ENCODE results near the gene ATP6V1G3.
"Not testable (repeated sequence)": the region's sequence is repeated elsewhere in the genome, so short reads cannot be mapped to it uniquely, and the experiment has no call there.

Gene ATP6V1G3

DNA sequence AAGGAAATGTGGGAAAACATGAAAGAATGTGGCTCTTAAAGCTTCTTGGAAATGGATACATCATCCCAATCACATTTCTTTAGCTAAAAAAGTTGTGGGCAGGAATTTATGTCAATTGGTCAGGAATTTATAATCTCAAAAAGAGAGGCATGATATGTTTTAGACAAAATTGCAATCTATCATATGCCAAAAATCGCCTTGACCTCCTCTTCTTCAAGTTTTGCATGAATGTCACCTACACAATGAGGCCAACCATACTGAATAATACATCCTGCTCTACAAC is 42.4 kb downstream of the ATP6V1G3 start:
- in situ Hi-C loops (cut with MboI; ENCODE audit: low sequenced_read_pairs) = no loop called here

DNA sequence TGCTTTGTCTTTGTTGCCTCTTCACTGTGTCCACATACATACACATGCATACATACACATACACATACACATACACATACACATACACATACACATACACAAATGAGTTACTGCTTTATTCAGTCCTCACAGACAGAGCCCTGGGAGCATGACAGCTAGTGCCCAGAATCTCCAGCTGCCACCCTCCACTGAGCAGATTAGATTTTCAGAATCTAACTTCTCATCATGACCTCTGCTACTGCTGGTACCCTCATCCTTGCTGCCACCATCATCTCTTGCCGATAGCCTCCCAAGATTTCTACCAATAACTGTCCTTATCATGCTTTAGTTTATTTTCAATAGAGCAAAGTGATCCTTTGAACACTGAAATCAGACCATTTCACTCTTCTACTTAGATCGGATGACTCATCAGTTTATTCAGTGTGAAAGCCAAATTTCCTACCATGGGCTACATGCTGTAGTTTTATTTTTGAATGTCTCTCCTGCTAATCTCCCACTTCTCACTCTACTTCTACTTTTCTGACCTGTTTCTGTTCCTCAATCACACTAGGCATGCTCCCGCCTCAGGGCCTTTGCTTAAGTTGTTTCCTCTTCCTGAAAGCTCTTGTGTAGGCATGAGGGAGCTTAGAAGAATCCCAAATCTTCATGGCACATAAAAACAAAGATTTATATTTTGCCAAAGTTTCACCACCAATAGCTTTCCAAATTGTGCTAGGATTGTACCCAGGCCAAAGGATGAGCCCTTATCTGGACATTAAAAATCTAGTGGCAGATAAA is 43.0 kb downstream of the ATP6V1G3 start:
- in situ Hi-C loops (cut with MboI; ENCODE audit: low sequenced_read_pairs) = no loop called here

DNA sequence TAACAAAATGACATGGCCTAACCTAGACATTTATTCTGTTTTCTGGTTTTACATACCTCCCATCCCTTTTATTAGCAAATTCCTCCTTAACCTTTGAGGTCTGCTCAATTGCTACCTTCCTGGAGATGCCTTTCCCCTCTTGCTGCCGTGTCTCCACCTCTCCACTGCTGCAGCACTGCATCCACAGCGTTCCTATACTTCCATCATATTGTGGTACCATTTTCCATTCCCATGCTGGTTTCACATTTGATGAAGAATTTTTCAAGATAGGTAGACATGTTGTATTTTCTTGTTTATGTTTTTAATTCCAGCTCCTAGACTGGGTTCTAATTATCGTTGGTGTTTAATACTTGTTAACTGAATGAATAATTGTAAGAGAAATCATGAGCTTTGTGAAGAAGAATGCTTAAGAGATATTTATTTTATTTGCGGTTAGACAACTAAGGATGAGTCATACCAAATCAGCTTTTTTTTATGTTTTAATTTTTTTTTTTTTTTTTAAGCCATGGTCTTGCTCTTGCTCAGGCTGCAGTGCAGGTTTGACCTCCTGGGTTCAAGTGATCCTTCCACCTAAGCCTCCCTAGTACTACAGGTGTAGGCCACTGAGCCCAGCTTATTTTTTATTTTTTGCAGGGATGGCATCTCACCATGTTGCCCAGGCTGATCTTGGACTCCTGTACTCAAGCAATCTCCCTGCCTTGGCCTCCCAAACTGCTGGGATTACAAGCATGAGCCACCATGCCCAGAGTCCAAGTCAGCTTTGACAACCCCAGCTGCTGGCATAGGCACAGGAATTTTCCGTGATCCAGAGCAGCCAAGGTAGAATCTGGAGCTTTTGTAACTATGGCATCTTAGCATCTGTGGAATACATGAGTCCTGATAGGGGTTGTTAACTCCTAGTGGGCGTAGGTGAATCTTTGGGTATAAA is 44.0 kb downstream of the ATP6V1G3 start:
- in situ Hi-C loops (cut with MboI; ENCODE audit: low sequenced_read_pairs) = no loop called here

DNA sequence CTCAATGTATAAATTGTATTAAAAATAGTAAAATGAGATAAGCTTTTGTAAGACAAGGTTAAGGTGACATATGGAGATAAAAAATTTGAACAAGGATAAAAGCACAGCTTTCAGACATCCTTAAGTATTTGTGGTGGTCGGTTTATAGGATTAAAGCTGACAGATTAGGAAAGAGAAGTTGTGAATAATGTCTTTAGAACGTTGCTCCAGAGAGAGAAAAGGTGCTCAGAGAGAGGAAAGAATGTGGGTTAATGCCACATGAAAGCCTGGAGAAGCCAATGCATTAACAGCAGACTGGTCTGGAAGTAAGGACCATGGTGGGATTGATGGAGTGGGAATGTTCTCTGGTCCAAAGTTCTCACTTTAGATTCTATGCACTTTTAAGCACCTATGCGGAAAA is 44.8 kb downstream of the ATP6V1G3 start:
- in situ Hi-C loops (cut with MboI; ENCODE audit: low sequenced_read_pairs) = no loop called here

DNA sequence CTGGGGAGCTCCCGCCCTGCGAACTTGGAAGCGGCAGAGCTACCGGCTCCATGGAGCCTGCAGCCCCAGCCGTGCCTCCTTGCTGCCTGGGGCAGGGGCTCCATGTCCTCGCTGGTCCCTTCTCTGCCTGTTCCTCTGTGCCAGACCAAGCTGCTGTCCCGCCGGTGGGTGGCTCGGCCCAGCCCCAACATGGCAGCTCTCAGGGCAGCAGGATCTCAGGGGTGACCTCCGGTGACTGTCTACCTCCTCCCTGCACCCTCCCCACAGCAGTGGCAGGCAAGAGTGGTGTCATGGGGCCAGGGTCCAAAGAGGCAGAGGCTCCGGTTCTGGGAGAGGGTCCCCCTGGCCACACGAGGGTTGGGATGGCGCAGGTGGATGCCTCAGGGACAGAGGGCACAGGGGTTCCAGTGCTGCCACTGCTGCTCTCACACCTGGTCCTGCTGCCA is 45.8 kb downstream of the ATP6V1G3 start:
- in situ Hi-C loops (cut with MboI; ENCODE audit: low sequenced_read_pairs) = no loop called here

DNA sequence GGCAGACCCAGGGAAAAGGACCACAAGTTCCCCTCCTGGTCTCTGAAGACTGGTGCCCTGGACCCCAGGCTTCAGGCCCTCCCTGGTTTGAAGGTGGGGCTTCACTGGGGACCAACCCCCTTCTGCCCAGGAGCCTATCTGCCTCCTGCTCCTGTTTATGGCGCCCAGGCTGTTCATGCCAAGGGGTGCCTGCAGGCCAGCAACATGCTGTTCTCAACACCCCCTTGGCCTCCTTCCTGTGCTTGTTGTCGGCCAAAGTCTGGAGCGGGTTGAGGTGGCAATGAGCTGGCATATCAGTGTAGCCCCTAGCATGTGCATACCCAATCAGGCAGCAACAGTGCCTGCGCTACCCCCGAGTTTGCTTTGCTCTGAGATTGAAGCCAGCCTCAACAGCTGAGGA is 46.3 kb downstream of the ATP6V1G3 start:
- in situ Hi-C loops (cut with MboI; ENCODE audit: low sequenced_read_pairs) = no loop called here

DNA sequence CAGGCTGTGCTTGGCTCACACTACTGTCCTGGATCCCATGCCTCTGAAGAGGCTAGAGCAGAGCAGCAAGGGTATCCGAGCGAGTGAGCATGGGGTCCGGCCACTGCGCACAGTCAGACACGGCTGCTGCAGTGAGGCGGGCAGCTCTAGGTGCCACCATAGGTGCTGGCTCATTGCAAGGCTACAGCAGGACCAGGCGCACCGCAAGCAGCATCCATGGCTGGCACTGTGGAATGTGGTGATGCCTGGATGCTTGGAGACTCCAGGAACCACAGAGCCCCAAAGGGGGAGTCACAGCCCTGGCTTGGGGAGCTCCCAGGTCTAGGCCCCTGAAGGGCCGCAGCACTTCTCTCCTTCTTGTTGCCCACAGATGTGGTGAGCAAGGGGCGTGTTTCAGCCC is 47.2 kb downstream of the ATP6V1G3 start:
- in situ Hi-C loops (cut with MboI; ENCODE audit: low sequenced_read_pairs) = no loop called here

DNA sequence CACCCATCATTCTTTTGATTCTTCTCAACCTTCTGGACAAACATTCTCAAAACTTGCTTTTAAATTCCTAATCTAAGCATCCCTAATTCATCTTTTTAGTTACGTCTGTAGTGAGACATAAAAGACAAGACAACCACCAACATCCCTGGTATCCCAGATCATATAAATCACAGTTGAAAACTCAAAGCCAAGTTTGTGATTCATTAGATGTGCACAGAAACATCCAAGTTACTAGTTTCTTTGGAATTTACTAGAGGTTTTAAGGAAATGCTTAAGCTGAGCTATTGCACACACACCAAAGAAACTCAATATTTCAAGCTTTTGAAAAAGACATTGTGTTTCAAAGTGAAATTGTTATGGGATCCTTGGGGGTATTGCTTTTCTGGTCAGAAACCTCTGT is 47.6 kb downstream of the ATP6V1G3 start:
- in situ Hi-C loops (cut with MboI; ENCODE audit: low sequenced_read_pairs) = no loop called here

DNA sequence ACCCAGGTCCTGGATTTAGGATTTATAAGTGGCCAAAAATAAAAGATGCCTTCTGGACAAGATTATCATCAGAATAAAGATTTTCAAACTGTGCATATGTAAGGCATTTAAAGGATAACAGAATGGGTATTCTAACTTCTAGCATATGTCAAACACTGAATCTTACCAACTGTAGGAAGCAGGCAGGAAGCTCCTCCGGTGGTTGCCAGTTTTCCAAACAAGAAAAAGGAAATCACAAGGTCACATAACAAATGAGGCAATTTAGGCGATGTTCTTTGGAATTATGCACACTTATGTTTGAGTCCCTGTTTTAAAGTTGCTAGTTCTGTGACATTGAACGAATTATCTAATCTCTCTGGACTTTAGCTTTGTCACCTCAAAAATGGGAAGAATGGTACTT is 48.9 kb downstream of the ATP6V1G3 start:
- in situ Hi-C loops (cut with MboI; ENCODE audit: low sequenced_read_pairs) = no loop called here

DNA sequence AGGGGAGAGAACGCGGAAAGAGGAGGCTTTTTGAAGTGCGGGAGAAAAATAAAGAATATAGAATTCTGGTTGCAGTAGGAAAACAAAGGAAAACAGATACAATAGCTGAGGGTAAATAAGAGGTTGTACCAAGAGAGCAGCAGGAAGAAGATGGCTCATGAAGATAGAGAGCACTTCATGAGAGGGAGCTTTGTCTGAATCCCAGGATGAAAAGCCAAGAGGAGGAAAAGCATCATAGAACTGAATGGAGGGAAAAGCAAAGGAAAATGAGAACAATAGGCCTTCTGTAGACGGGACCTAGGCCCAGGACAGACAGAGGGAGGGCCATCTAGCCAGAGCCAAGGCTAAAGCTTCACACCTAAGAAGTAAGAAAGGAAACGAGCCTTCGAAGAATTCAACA is 49.5 kb downstream of the ATP6V1G3 start:
- in situ Hi-C loops (cut with MboI; ENCODE audit: low sequenced_read_pairs) = no loop called here

DNA sequence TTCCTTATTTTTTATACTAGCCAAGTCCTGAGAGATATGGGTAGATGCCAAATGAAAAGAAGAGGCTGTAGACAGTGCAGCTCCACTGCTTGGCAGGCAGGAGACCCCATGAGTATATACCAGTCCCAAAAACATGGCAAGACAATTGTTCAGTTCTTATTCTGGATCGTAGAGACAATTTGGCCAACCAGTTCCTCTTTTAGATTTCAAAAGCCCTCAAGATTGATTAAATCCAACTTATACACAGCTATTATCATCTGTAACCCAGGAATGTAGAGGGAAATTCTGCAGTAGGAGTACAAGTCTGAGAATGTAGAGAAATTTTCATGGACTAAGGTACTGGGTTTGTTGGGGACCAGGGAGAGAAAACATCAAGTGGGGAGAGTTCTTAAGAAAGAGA is 50.3 kb downstream of the ATP6V1G3 start:
- in situ Hi-C loops (cut with MboI; ENCODE audit: low sequenced_read_pairs) = no loop called here

DNA sequence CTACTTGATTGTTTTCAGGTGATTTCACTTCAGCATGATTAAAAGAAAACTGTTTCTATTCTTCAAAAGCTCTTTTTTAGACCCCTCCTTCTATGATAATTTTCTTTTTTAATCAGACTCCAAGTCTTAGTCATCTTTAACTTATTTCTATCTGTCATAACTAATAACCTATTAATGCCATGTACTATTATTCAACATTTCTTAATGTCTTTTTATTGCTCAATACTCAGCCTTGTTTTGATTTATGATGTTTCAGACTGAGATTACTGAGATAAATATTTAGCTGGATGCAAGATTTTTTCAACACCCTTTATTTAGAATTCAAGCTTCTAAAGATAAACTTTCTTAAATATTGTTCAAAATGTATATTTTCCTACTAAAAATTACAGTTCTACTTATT is 53.6 kb downstream of the ATP6V1G3 start:
- in situ Hi-C loops (cut with MboI; ENCODE audit: low sequenced_read_pairs) = no loop called here

DNA sequence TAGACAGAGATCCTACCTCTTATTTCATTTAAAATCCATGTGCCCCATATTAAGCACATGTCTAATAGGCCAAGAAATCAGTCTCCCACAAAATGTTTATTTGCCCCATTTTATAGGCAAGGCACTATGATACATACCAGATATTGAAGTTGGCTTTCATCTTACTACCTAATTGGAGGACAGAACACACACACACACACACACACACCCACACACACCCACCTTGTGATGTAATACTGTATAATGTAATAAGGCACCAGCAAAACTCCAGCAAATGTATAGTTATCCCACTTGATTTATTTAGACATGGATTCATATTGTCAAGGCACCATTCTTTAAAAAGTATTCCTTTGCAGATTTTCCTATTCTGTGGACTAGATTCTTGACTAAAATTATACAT is 56.8 kb downstream of the ATP6V1G3 start:
- in situ Hi-C loops (cut with MboI; ENCODE audit: low sequenced_read_pairs) = no loop called here

DNA sequence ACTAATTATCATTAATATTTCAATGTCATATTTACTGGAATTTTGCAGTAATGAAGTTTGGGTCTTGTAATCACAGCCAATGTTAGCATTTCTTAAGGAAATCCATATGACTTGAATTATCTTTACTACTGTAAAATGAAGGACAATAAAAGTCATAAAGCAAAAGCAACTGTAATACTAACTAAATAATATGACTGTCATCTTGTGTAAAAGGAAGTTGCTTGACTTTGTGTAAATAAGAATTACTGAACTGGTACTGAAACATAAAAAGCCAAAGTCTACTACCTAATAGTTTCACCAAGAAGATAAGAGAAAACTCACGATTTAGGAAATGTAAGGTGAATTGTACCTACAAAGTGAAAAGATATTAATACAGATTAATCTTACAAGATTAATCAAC is 57.5 kb downstream of the ATP6V1G3 start:
- in situ Hi-C loops (cut with MboI; ENCODE audit: low sequenced_read_pairs) = no loop called here

DNA sequence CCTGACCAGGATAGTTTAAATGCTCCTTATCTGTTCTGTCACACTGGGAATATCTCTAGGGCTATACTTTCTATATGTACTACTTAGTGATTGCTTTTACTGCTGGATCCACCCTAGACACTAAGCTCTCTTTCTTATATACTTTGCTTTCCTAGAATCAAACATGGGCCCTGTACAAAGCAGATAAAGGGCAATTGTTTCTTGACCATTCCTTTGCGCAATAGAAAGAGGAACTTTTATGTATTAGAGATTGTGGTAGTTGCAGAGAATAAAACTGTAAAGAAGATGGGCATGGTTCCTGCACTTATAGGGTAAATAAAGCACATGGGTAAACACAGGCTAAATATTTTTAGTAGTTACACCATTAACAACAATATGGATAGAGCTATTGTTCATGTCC is 58.8 kb downstream of the ATP6V1G3 start:
- in situ Hi-C loops (cut with MboI; ENCODE audit: low sequenced_read_pairs) = no loop called here

DNA sequence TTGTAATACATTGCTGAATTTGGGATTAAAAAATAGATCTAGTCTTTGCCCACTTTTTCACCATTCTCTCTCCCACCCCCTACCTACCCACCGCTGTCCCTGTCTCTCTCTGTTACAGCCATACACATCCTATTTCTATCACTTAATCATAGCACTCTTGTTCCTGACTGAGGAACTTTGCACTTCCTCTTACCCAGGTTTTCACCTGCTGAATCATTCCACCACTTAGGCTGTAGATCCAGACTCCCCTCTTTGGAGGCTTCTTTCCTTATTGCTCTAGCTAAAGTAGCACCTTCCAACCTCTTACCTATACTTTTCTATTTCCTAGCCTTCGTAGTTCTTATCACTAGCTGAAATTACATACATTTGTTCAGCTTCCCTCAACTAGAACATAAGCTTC is 59.6 kb downstream of the ATP6V1G3 start:
- in situ Hi-C loops (cut with MboI; ENCODE audit: low sequenced_read_pairs) = no loop called here

DNA sequence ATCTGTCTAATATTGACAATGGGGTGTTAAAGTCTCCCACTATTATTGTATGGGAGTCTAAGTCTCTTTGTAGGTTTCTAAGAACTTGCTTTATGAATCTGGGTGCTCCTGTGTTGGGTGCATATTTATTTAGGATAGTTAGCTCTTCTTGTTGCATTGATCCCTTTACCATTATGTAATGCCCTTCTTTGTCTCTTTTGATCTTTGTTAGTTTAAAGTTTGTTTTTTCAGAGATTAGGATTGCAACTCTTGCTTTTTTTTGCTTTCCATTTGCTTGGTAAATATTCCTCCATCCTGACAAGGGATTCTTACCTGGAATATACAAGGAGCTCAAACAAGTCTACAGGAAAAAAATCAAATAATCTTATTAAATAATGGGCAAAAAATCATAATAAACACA is 63.1 kb downstream of the ATP6V1G3 start:
- in situ Hi-C loops (cut with MboI; ENCODE audit: low sequenced_read_pairs) = not testable (repeated sequence)
